Panc1 (cell line): ENCODE data around the gene ACTR3.

Experiments
- POLR2AphosphoS5 ChIP-seq: IDR thresholded peaks from 2 replicates; pipeline ENCODE4 v1.6.1; 2012; ENCODE audit warnings: mild to moderate bottlenecking, low read depth, low read length, moderate library complexity
- SIN3A ChIP-seq: IDR thresholded peaks from 2 replicates; pipeline ENCODE4 v1.6.1; 2012; ENCODE audit warnings: low read depth, mild to moderate bottlenecking, low read length, moderate library complexity, borderline replicate concordance; ENCODE audit not compliant: insufficient read depth
- TF ChIP-seq, protein P1 (sequence below): fragments of 450-650 bp; IDR thresholded peaks from 2 replicates; pipeline ENCODE4 v1.5.1; 2017; ENCODE audit warnings: mild to moderate bottlenecking

DNA sequence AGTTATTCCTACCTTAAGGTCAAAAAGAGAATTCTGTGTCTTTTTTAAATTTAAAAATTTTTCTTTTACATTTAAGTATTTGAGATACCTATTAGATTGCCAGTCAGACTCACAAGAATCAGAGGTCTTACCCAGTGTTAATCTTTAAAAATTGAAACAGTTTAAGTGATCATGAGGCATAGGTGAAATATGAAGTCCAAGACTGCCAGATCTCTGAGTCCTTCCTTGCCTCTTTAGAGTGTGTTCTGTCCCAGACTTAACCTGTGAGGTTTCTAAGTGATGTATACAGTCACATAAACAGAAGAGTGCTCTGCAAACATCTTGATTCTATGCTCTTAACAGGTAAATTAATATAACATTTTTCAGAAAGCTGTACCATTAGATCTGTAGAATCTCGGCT, 40.6 kb downstream of the ACTR3 start:
- no peak for TF ChIP-seq SIN3A
- TF ChIP-seq, protein P1, sequence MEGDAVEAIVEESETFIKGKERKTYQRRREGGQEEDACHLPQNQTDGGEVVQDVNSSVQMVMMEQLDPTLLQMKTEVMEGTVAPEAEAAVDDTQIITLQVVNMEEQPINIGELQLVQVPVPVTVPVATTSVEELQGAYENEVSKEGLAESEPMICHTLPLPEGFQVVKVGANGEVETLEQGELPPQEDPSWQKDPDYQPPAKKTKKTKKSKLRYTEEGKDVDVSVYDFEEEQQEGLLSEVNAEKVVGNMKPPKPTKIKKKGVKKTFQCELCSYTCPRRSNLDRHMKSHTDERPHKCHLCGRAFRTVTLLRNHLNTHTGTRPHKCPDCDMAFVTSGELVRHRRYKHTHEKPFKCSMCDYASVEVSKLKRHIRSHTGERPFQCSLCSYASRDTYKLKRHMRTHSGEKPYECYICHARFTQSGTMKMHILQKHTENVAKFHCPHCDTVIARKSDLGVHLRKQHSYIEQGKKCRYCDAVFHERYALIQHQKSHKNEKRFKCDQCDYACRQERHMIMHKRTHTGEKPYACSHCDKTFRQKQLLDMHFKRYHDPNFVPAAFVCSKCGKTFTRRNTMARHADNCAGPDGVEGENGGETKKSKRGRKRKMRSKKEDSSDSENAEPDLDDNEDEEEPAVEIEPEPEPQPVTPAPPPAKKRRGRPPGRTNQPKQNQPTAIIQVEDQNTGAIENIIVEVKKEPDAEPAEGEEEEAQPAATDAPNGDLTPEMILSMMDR = no peak
- no peak for TF ChIP-seq POLR2AphosphoS5
